Measurements from ENCODE around the gene RPL36AL. TPM values are rescaled to one million over a fixed set of nuclear protein-coding genes. Genes with fewer than 3 reads are reported as not detected.

The RPL36AL gene
- total RNA-seq, 1 donor from 2014 or later = 170 TPM

DNA sequence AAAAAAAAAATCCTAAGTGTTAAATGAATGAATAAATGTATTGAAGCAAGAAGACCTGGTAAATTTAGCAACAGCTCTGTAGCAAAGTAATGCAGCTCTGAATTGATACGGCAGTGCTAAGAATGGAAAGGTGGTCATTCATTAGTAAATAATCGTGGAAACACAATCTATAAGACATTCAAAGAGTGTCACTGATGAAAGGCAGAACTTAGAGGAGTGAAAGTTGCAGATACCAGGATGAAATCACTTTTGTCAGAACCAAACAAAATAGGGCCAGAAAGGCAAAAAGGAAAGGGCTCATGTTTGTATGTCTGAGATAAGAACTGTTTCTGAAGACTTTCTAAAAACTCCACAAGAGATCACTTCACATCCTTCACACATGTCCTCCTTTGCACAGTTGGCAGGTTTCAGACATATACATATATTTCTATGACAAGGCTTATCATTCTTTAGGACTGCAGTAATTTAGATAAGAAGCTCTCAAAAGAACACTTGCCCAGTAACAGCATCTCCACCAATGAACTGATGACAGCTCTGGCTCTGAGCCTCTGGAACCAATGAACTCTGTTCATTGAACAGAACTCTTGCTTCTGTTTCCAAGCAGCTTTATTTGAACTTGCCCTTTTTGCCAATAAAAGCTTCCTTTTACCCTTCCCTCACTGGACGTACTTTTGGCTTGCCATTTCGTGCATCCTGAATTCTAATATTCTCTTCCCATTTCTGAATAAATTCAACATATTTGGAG lies 25.9 kb downstream of the RPL36AL start:
- H3K36me3 Mint-ChIP-seq = no peaks in the 10 kb centered on the region
- no peaks in the 10 kb centered on the region for H3K4me1 ChIP-seq
- H3K27ac Mint-ChIP-seq = no peak overlapping the region
- H2AFZ ChIP-seq (replicated peaks) = no peak overlapping the region
- no peaks in the 10 kb centered on the region for H4K20me1 ChIP-seq (ENCODE audit: low read depth)
- H3K79me2 ChIP-seq (ENCODE audit: low read depth) = peaks cover 16% of the 10 kb centered on the region
- no peaks in the 10 kb centered on the region for H3K27me3 ChIP-seq
- no peak overlapping the region for H3K9ac ChIP-seq
- no peaks in the 10 kb centered on the region for H3K36me3 ChIP-seq
- DNase-seq (ENCODE audit: low spot score) = no peak
- no peaks in the 10 kb centered on the region for H3K9me3 ChIP-seq (ENCODE audit: low read depth)
- H3K27ac ChIP-seq = no peak overlapping the region
- no peak overlapping the region for H3K4me2 ChIP-seq
- H3K27me3 Mint-ChIP-seq (ENCODE audit: insufficient read depth, low read depth) = no peaks in the 10 kb centered on the region
- no peaks in the 10 kb centered on the region for H3K9me3 Mint-ChIP-seq
- no peak overlapping the region for H3K4me3 Mint-ChIP-seq
- TF ChIP-seq EZH2 (IDR thresholded peaks at IDR 0.05) (no peak), EZH2phosphoT487 (IDR thresholded peaks at IDR 0.05) (no peak)
- TF ChIP-seq, protein P1, sequence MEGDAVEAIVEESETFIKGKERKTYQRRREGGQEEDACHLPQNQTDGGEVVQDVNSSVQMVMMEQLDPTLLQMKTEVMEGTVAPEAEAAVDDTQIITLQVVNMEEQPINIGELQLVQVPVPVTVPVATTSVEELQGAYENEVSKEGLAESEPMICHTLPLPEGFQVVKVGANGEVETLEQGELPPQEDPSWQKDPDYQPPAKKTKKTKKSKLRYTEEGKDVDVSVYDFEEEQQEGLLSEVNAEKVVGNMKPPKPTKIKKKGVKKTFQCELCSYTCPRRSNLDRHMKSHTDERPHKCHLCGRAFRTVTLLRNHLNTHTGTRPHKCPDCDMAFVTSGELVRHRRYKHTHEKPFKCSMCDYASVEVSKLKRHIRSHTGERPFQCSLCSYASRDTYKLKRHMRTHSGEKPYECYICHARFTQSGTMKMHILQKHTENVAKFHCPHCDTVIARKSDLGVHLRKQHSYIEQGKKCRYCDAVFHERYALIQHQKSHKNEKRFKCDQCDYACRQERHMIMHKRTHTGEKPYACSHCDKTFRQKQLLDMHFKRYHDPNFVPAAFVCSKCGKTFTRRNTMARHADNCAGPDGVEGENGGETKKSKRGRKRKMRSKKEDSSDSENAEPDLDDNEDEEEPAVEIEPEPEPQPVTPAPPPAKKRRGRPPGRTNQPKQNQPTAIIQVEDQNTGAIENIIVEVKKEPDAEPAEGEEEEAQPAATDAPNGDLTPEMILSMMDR (IDR thresholded peaks at IDR 0.05) = no peak
- H3F3A ChIP-seq (ENCODE audit: low read depth) = peaks cover 28% of the 10 kb centered on the region
- peaks cover 13% of the 10 kb centered on the region for H3K4me1 Mint-ChIP-seq
- no peak overlapping the region for H3K4me3 ChIP-seq

DNA sequence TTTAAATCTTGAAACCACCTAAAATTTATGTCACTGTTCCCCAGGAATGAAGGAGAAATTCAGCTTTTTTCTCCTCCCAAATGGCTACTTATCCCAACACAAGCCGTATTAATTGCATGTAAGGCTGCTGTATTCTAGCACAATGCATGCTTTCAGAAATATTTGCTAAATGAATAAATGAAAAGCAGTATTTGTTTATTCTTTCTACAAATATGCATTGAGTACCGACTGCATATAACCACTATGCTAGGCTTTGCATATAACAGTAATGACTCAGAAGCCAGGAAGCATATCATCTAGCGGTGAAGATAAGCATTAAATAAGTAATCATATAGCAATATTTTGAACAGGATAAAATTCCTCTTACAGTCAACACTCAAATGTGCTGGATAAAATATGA lies 27.4 kb downstream of the RPL36AL start:
- no peak overlapping the region for H3K9ac ChIP-seq
- no peak overlapping the region for H2AFZ ChIP-seq (replicated peaks)
- no peak for DNase-seq (ENCODE audit: low spot score)
- TF ChIP-seq EZH2phosphoT487 (IDR thresholded peaks at IDR 0.05) (no peak), EZH2 (IDR thresholded peaks at IDR 0.05) (no peak)
- TF ChIP-seq, protein P1 (IDR thresholded peaks at IDR 0.05) = no peak
- no peak overlapping the region for H3K4me3 ChIP-seq
- H4K20me1 ChIP-seq (ENCODE audit: low read depth) = no peaks in the 10 kb centered on the region
- H3K9me3 ChIP-seq (ENCODE audit: low read depth) = no peaks in the 10 kb centered on the region
- H3K4me3 Mint-ChIP-seq = no peak overlapping the region
- H3K36me3 Mint-ChIP-seq = no peaks in the 10 kb centered on the region
- H3K79me2 ChIP-seq (ENCODE audit: low read depth) = peaks cover 9% of the 10 kb centered on the region
- no peaks in the 10 kb centered on the region for H3K36me3 ChIP-seq
- no peaks in the 10 kb centered on the region for H3K27me3 ChIP-seq
- H3K27ac Mint-ChIP-seq = no peak overlapping the region
- no peak overlapping the region for H3K4me2 ChIP-seq
- H3K4me1 Mint-ChIP-seq = peaks cover 9% of the 10 kb centered on the region
- peaks cover 13% of the 10 kb centered on the region for H3F3A ChIP-seq (ENCODE audit: low read depth)
- no peak overlapping the region for H3K27ac ChIP-seq
- no peaks in the 10 kb centered on the region for H3K4me1 ChIP-seq
- H3K9me3 Mint-ChIP-seq = no peaks in the 10 kb centered on the region
- H3K27me3 Mint-ChIP-seq (ENCODE audit: insufficient read depth, low read depth) = no peaks in the 10 kb centered on the region

DNA sequence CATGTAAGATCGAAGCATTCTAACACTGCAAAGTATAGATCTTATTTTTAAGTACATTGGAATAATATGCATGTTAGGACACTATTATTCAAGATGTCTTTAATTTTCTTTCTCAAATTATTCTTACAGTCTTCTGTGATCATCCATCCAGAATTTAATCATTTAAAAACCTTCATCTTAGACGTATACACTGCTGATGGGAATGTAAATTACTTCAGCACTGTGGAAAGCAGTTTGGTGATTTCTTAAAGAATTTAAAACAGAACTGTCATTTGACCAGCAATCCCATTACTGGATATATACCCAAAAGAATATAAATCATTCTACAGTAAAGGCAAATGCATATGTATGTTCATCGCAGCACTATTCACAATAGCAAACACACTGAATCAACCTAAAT lies 31.0 kb downstream of the RPL36AL start:
- Histone ChIP-seq H3K27ac (no peak overlapping the region), H3K4me3 (no peak overlapping the region), H3K36me3 (no peaks in the 10 kb centered on the region), H3K9me3 (ENCODE audit: low read depth) (no peaks in the 10 kb centered on the region), H3F3A (ENCODE audit: low read depth) (peaks cover 14% of the 10 kb centered on the region), H3K4me2 (no peak overlapping the region), H3K79me2 (ENCODE audit: low read depth) (peaks cover 18% of the 10 kb centered on the region), H3K27me3 (no peaks in the 10 kb centered on the region), H3K9ac (no peak overlapping the region), H4K20me1 (ENCODE audit: low read depth) (peaks cover 15% of the 10 kb centered on the region), H2AFZ (replicated peaks) (no peak overlapping the region), H3K4me1 (no peaks in the 10 kb centered on the region)
- Mint-ChIP-seq H3K4me3 (no peak overlapping the region), H3K27ac (no peak overlapping the region), H3K4me1 (peaks cover 15% of the 10 kb centered on the region), H3K27me3 (ENCODE audit: insufficient read depth, low read depth) (peaks cover 20% of the 10 kb centered on the region), H3K9me3 (peaks cover 4% of the 10 kb centered on the region), H3K36me3 (peaks cover 10% of the 10 kb centered on the region)
- no peak for DNase-seq (ENCODE audit: low spot score)
- TF ChIP-seq EZH2phosphoT487 (IDR thresholded peaks at IDR 0.05) (no peak), EZH2 (IDR thresholded peaks at IDR 0.05) (no peak)
- TF ChIP-seq, protein P1 (IDR thresholded peaks at IDR 0.05) = no peak
